GM12878 (cell line): ENCODE measurements around the gene MBNL3. TPM values are rescaled to one million over a fixed set of nuclear protein-coding genes. Genes with fewer than 3 reads are reported as not detected.

Source experiments
- ATAC-seq: fragments of 200-7000 bp; cut with Tn5 transposase; 3 replicates; pipeline ENCODE4 v1.9.1; 2020; ENCODE audit warnings: mild to moderate bottlenecking, moderate library complexity
- BruUV-seq: library from RNA; stranded (reverse); fragments of 400-500 nt; replicated peaks from 2 replicates; lab custom pipeline; 2021; lab: Mats Ljungman, UMichigan
- CTCF ChIA-PET: fragments of 300-600 bp; sonication (Branson Sonifier 250); formaldehyde crosslinking; extraction: SDS; loops from one replicate; lab custom pipeline; 2021; ENCODE audit warnings: inconsistent platforms; lab: Yijun Ruan, JAX
- POLR2A ChIA-PET: fragments of 350-600 bp; formaldehyde crosslinking; extraction: SDS; loops from one replicate; lab custom pipeline; 2021; ENCODE audit warnings: inconsistent platforms; lab: Charles Lee
- RAD21 ChIA-PET: fragments of 300-600 bp; sonication (Branson Sonifier 250); formaldehyde crosslinking; loops from one replicate; lab custom pipeline; 2023; ENCODE audit warnings: antibody characterized with exemption; ENCODE audit not compliant: unreplicated experiment; lab: Charles Lee
- SMC1A ChIA-PET: fragments of 300-600 bp; sonication (Branson Sonifier 250); formaldehyde crosslinking; loops from one replicate; lab custom pipeline; 2023; ENCODE audit not compliant: unreplicated experiment, uncharacterized antibody; lab: Charles Lee
- DNase-seq: peaks from one replicate; pipeline ENCODE4 v3.0.0-alpha.2; 2011; ENCODE audit warnings: low read depth, low spot score
- FAIRE-seq: peaks from 3 replicates; lab custom pipeline; 2011; peaks lifted over from hg19 to GRCh38; lab: Jason Lieb, UNC
- H2AFZ ChIP-seq: 2 replicates; pipeline ENCODE4 v1.6.0; 2011; ENCODE audit warnings: low read depth, low read length, control low read depth; ENCODE audit not compliant: control insufficient read depth
- H3K27ac ChIP-seq: 2 replicates; pipeline ENCODE4 v1.5.1; 2011; ENCODE audit warnings: control low read depth; ENCODE audit not compliant: control insufficient read depth, insufficient read depth
- H3K27me3 ChIP-seq, 2 experiments: replicated peaks in 1 of 2; 2 replicates each; pipeline versions ENCODE4 v1.6.0 to v1.6.1; 2011; ENCODE audit warnings: low read length in 1 of 2; ENCODE audit not compliant: control insufficient read depth in 2 of 2, insufficient read depth in 2 of 2
- H3K36me3 ChIP-seq, 2 experiments: 2 replicates each; pipeline ENCODE4 v1.5.1; 2011; ENCODE audit warnings: low read length in 1 of 2; ENCODE audit not compliant: control insufficient read depth in 2 of 2, insufficient read depth in 2 of 2
- H3K4me1 ChIP-seq: 2 replicates; pipeline ENCODE4 v1.6.1; 2011; ENCODE audit warnings: mild to moderate bottlenecking, low read length, moderate library complexity, mixed read lengths; ENCODE audit not compliant: control insufficient read depth, insufficient read depth
- H3K4me2 ChIP-seq: 2 replicates; pipeline ENCODE4 v1.6.0; 2011; ENCODE audit warnings: control low read depth; ENCODE audit not compliant: control insufficient read depth, insufficient read depth
- H3K4me3 ChIP-seq: fragments of 200-600 bp; sonication (generic); 2 replicates; pipeline ENCODE4 v1.5.1; 2016
- H3K79me2 ChIP-seq: 2 replicates; pipeline ENCODE4 v1.6.0; 2011; ENCODE audit warnings: low read length; ENCODE audit not compliant: control insufficient read depth, insufficient read depth
- H3K9ac ChIP-seq: 2 replicates; pipeline ENCODE4 v1.8.0; 2011; ENCODE audit warnings: low read length, control low read depth, mixed read lengths; ENCODE audit not compliant: control insufficient read depth, insufficient read depth
- H3K9me3 ChIP-seq: replicated peaks from 3 replicates; pipeline ENCODE4 v1.5.1; 2011; ENCODE audit warnings: mild to moderate bottlenecking, low read length; ENCODE audit not compliant: control insufficient read depth, insufficient read depth
- H4K20me1 ChIP-seq: 2 replicates; pipeline ENCODE4 v1.6.0; 2011; ENCODE audit not compliant: control insufficient read depth, insufficient read depth
- ATF3 ChIP-seq: IDR thresholded peaks from 2 replicates; pipeline ENCODE4 v1.6.1; 2011; ENCODE audit warnings: low read depth, mild to moderate bottlenecking, low read length, moderate library complexity, borderline replicate concordance; ENCODE audit errors: extremely low read depth
- BRCA1 ChIP-seq: IDR thresholded peaks from 2 replicates; pipeline ENCODE4 v1.6.1; 2011; ENCODE audit warnings: low read depth, low read length, improper control_type of control experiment
- EED ChIP-seq: sonication (generic); IDR thresholded peaks from 2 replicates; pipeline ENCODE4 v1.6.1; 2016; ENCODE audit warnings: antibody characterized with exemption, low read depth
- EP300 ChIP-seq, 2 experiments: fragments of 150-350 bp in 1 of 2; IDR thresholded peaks; 2 replicates each; pipeline ENCODE4 v1.6.1; 2011 to 2012; ENCODE audit warnings: low read depth in 2 of 2, low read length in 2 of 2, borderline replicate concordance in 1 of 2, improper control_type of control experiment in 1 of 2, inconsistent platforms in 1 of 2; ENCODE audit not compliant: control insufficient read depth in 1 of 2
- IKZF1 ChIP-seq: fragments of 450-650 bp; conservative IDR thresholded peaks from 2 replicates; pipeline ENCODE4 v1.6.1; 2017; ENCODE audit warnings: antibody characterized with exemption, mild to moderate bottlenecking
- IRF4 ChIP-seq: IDR thresholded peaks from 2 replicates; pipeline ENCODE4 v1.6.1; 2011; ENCODE audit warnings: low read depth, low read length
- IRF5 ChIP-seq: fragments of 450-650 bp; IDR thresholded peaks from 2 replicates; pipeline ENCODE4 v1.6.1; 2017; ENCODE audit warnings: borderline replicate concordance
- KAT2A ChIP-seq: conservative IDR thresholded peaks from 2 replicates; pipeline ENCODE4 v1.6.1; 2011; ENCODE audit warnings: low read depth, low read length; ENCODE audit not compliant: control insufficient read depth
- KDM1A ChIP-seq: fragments of 200-600 bp; sonication (generic); IDR thresholded peaks from 2 replicates; pipeline ENCODE4 v1.6.1; 2016; ENCODE audit warnings: borderline replicate concordance
- KLF5 ChIP-seq: fragments of 450-650 bp; IDR thresholded peaks from 2 replicates; pipeline ENCODE4 v1.6.1; 2014; ENCODE audit warnings: mild to moderate bottlenecking; ENCODE audit not compliant: partially characterized antibody
- MTA2 ChIP-seq: fragments of 450-650 bp; IDR thresholded peaks from 2 replicates; pipeline ENCODE4 v1.6.1; 2016; ENCODE audit warnings: low read depth, mild to moderate bottlenecking, moderate library complexity
- NBN ChIP-seq: fragments of 450-650 bp; IDR thresholded peaks from 2 replicates; pipeline ENCODE4 v1.6.1; 2016
- PBX3 ChIP-seq: IDR thresholded peaks from 2 replicates; pipeline ENCODE4 v1.6.1; 2011; ENCODE audit warnings: mild to moderate bottlenecking, low read depth, low read length, moderate library complexity; ENCODE audit not compliant: insufficient replicate concordance
- SIX5 ChIP-seq: IDR thresholded peaks from 2 replicates; pipeline ENCODE4 v1.6.1; 2011; ENCODE audit warnings: mild to moderate bottlenecking, low read depth, low read length, moderate library complexity; ENCODE audit not compliant: severe bottlenecking
- SMAD1 ChIP-seq: fragments of 450-650 bp; IDR thresholded peaks from 2 replicates; pipeline ENCODE4 v1.6.1; 2018; ENCODE audit warnings: mild to moderate bottlenecking, low read depth; ENCODE audit not compliant: partially characterized antibody
- STAT1 ChIP-seq: fragments of 450-650 bp; conservative IDR thresholded peaks from 2 replicates; pipeline ENCODE4 v1.6.1; 2014; ENCODE audit warnings: antibody characterized with exemption, mild to moderate bottlenecking
- WGBS: methylation state at CpG from one replicate; pipeline ENCODE4 v1.1.6; 2016; ENCODE audit warnings: low lambda C conversion rate; ENCODE audit not compliant: insufficient replicate concordance, insufficient coverage; ENCODE audit errors: missing lambda C conversion rate; 5-methylcytosine and 5-hydroxymethylcytosine counted together
- in situ Hi-C: fragments of 300-500 bp; cut with MboI; formaldehyde crosslinking; loops from 9 replicates; pipeline ENCODE4 v1.14.3; 2018; ENCODE audit warnings: mixed read lengths
- intact Hi-C: fragments of 100-400 bp; cut with micrococcal nuclease; formaldehyde crosslinking; loops from one replicate; pipeline ENCODE4 v1.14.2; 2022; ENCODE audit not compliant: unreplicated experiment
- polyA plus RNA-seq, 11 experiments: library from polyadenylated mRNA; depleted of rRNA in 4 of 11; unstranded in 6 of 11; stranded (reverse) in 5 of 11; fragments of >200 nt; fragmentation: Nextera tagmentation in 4 of 11; fragmentation: Illumina TruSeq in 1 of 11; extraction: Ambion mirVana in 4 of 11; extraction: Trizol in 1 of 11; gene quantifications; 1 replicate in 1 of 11; 2 replicates in 10 of 11; pipeline versions ENCODE4 v1.2.1 to v1.2.3, GENCODE V29; 2011 to 2016; ENCODE audit warnings: inconsistent platforms in 2 of 11, missing spikeins in 2 of 11, low read depth in 1 of 11
- total RNA-seq, 4 experiments: library from RNA; depleted of rRNA in 3 of 4; stranded (reverse); fragments of >200 nt in 3 of 4; fragmentation: Illumina TruSeq in 1 of 4; extraction: Trizol in 1 of 4; gene quantifications; 2 replicates each; pipeline versions ENCODE4 v1.2.1 to v1.2.3, GENCODE V29; 2013 to 2021

The MBNL3 gene
- total and polyA plus RNA-seq, 10 of the 15 experiments (the other 5 are each of a cell fraction or from before 2014, with no cell fraction given) = 3.4 to 33.1 (median 12.6) TPM

- TF ChIP-seq SIX5 (no peak), STAT1 (no peak)
- TF ChIP-seq, all 136 proteins: peak for 0
Observed at GRCh38 chrX:132413459-132413858, 75.4 kb downstream of the MBNL3 start (continued).

GRCh38 chrX:132412208-132412607 is 76.6 kb downstream of the MBNL3 start:
- CTCF ChIA-PET = interaction anchor here (0.6 to 1.0 kb wide), 2 partner anchors 11 to 72 kb away, joined by 3 read pairs; no protein-coding TSS in a partner anchor
- in situ Hi-C loops = no loop called here
- H2AFZ ChIP-seq = no peak overlapping the region
- WGBS = 75% methylated on average over 7 of the region's 7 CpGs
- no peak overlapping the region for H3K27ac ChIP-seq
- H3K4me1 ChIP-seq = no peaks in the 10 kb centered on the region
- no peaks in the 10 kb centered on the region for H3K9me3 ChIP-seq
- no peak for FAIRE-seq
- TF ChIP-seq IKZF1 (no peak), MTA2 (no peak), BRCA1 (no peak), EED (no peak), KDM1A (no peak), PBX3 (no peak), NBN (no peak), IRF5 (no peak), EP300 (IDR thresholded peaks at IDR 0.05; ENCODE audit: borderline replicate concordance in 1 of 2, control insufficient read depth in 1 of 2, low read depth in 2 of 2, low read length in 2 of 2) (no peak), ATF3 (no peak), KLF5 (no peak), KAT2A (no peak), IRF4 (no peak), SMAD1 (no peak)
- TF ChIP-seq, all 136 proteins: peak for 0
- SMC1A ChIA-PET = interaction anchor here (1.1 to 2.2 kb wide), 2 partner anchors 8 to 13 kb away, joined by 3 to 7 read pairs; no protein-coding TSS in a partner anchor
- H3K27me3 ChIP-seq = no peaks in the 10 kb centered on the region
- no TSS peak for BruUV-seq
- no peak overlapping the region for H3K4me3 ChIP-seq
- POLR2A ChIA-PET = no interaction called here
- DNase-seq (no peak), ATAC-seq (no peak)
- RAD21 ChIA-PET = interaction anchor here (0.6 to 1.3 kb wide), 2 partner anchors 68 to 186 kb away, joined by 4 to 5 read pairs; no protein-coding TSS in a partner anchor
- intact Hi-C loops = no loop called here
- no peaks in the 10 kb centered on the region for H4K20me1 ChIP-seq
- no peaks in the 10 kb centered on the region for H3K36me3 ChIP-seq
- H3K9ac ChIP-seq = no peak overlapping the region
- H3K79me2 ChIP-seq = no peaks in the 10 kb centered on the region
- no peak overlapping the region for H3K4me2 ChIP-seq
